Activated T-cell treated with anti-CD3 and anti-CD28 coated beads, Interleukin-2, amount 50 U/mL, for 1 hour (primary cell): ENCODE data around the gene GLB1L3.
A peak's percentile ranks its signal among the peaks of the same experiment; 100 is the strongest.
"Not testable (repeated sequence)": the region's sequence is repeated elsewhere in the genome, so short reads cannot be mapped to it uniquely, and the experiment has no call there.

Experiments
- DNase-seq: peaks from one replicate; pipeline ENCODE4 v3.0.0-alpha.2; 2020

GLB1L3 gene

DNA sequence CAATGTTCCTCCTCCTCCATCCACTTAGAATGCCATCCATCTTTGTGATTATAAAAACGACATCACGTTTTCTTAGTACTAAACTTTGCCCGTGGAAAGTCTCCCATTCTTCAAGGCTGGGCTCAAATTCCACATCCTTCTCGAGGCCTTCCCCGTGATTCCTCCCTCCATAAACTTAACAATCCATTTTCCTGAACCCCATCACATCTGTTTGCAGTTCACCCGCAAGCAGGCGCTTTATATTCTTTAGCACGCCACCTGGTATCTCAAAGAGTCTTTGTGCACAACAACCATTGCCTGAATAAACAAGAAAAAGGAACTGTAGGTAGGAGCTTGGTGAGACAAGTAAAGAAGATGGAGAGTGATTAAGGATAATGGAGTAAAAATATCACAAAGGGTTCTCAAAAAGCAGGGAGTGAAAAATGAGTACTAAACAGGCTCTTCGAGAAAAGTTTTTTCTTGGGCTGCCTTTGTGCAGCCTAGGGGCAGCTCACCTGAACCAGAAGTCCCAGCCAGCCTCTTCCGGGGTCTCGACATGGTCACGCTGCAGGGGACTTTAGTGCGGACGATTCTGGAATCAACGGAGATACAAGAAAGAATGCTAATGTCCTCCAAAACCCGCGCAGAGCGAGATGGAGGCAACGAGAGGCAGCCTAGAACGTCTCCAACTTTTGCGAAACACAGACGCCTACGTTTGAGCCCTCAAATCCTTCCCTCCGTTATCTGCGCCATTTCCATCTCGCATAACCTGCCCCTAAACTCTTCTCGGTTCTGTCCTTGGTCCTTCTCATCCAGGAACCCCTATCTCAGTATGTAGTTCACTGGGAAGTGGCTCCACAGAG lies 23.6 kb upstream of the GLB1L3 start:
- peak; percentile 43 for DNase-seq

- DNase-seq, result peak; percentile 94
Measured at GRCh38 chr11:134253188-134253993, 22.8 kb upstream of the GLB1L3 start, which contains the start of the genes ACAD8 and THYN1. Gene ACAD8 (plus strand): TSS chr11:134253568. CDS start chr11:134253601, 33 bp downstream. Gene THYN1 (minus strand): TSS chr11:134253352. CDS start chr11:134252882, 470 bp downstream.

DNA sequence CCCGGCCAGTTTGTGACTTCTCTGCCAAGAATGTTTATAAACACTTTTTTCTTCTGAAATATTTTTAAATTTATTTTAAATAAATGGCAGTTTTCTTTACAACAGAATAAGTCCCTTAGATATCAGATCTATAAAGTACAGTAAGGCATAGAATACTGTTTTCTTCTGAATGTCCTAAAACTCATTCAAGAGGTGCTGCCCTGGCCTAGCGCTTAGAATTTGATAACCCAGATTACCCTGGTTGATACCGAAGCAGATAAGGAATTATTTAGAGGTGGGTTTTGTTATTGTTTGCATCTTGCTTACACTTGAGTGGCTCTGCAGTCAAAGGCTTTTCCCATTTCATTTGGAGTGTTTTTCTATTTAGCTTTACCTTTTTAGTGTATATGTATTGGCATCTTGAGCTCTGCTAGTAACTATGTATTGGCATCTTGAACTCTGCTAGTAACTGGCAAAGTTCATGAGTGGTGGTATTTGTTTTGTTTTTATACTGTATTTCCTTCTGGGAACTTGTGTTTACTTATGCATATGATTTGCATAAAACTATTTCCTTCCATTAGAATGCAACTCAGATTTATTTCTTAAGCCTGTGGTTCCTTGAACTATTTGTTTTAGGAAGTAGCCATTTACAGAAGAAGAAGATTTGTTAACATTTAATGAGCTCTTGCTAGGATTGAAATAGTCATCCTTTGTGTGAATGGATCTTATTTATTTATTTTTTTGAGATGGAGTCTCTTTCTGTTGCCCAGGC lies 21.6 kb upstream of the GLB1L3 start:
- no peak for DNase-seq

DNA sequence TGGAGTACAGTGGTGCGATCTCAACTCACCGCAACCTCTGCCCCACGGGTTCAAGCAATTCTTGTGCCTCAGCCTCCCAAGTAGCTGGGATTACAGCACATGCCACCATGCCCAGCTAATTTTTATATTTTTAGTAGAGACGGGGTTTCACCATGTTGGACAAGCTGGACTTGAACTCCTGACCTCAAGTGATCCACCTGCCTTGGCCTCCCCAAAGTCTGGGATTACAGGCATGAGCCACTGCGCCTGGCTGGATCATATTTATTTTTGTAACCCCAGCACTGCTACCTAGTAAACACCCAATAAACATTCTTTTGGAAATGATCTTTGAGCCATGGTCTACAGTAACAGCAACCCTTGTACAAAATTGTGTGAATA lies 21.0 kb upstream of the GLB1L3 start:
- not testable (repeated sequence) for DNase-seq

GRCh38 chr11:134257101-134257500 lies 19.1 kb upstream of the GLB1L3 start:
- no peak for DNase-seq

GRCh38 chr11:134258577-134258976 lies 17.6 kb upstream of the GLB1L3 start:
- DNase-seq, result no peak

DNA sequence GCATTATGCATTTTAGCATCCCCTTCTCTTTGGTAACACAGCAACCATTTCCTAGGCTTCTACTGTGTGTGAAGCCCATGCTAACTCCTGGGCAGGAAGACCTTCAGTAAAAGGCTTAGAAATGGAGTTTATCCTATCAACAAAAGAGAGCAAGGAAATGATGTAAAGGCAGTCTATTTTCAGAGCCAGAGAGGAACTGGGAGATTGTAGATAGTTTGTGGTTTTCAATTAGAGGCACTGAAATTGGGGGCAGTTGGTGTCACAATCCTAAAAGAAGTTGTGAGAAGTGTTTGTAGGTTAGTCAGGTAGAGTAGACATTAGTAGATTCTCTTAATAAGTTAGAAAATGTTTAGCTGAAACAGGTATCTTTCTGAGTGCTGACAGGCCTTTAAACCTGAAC lies 15.7 kb upstream of the GLB1L3 start:
- DNase-seq, result no peak

DNA sequence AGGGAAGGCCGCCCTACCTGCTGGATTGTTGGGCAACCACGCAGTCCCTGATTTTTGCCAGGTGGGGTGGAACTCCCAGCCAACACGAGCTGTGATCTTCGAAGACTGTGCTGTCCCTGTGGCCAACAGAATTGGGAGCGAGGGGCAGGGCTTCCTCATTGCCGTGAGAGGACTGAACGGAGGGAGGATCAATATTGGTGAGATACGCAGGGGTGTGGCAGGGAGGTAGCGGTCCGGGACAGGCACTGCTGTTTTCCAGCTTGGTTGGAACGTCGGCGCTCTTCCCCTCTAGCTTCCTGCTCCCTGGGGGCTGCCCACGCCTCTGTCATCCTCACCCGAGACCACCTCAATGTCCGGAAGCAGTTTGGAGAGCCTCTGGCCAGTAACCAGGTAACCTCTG lies 15.2 kb upstream of the GLB1L3 start:
- no peak for DNase-seq

DNA sequence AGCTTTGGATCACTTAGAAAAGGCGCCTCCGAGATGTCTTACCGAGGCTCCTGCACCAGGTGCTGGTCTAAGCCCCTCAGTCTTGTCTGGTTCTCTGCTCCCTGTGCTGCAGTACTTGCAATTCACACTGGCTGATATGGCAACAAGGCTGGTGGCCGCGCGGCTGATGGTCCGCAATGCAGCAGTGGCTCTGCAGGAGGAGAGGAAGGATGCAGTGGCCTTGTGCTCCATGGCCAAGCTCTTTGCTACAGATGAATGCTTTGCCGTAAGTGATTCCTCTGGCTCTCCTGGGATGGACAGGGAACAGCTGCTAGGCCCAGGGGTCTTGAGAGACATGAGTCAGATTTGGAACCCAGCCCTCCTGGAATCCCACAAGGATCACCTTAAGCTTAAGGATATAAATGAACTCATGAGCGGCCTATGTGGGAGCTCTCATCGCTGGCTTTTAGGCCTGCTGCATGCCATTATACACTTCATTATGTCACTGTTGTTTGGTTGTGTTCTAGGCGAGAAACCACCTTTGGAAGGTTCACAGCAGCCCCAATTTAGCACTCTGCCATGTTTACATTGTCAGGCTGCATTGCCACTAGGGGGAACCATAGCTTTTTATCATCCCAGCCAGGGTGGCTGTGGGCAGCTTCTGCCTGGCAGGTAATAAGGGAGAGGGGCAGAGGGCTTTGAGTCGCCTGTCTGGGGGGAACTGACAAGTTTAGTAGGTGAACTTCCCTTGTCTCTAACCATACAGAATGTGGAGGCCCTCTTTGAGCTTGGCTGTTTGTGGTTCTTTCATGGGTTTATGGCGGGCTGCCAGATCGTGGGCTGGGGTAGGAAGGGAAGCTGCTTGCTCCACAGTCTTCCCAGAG lies 14.3 kb upstream of the GLB1L3 start:
- peak; percentile 33 for DNase-seq

GRCh38 chr11:134264966-134265764 lies 11.0 kb upstream of the GLB1L3 start:
- no peak for DNase-seq

DNA sequence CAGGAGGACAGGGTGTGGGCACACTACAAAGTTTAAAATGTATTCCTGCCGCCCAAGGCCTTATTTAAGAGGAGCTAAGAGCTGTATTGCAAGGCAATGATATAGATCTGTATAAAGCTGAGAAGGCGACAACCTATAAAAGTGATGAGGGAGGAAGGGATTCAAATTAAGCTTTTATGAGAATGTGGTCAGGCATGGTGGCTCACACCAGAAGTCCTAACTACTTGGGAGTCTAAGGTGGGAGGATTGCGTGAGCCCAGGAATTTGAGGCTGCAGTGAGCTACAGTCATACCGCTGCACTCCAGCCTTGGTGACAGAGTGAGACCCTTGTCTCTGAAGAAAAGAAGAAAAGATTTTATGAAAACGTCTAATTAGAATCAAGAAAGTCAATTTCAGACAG lies 9.7 kb upstream of the GLB1L3 start:
- DNase-seq, result no peak

- DNase-seq, result no peak
Measured at GRCh38 chr11:134266841-134267251, 9.3 kb upstream of the GLB1L3 start.

- no peak for DNase-seq
Measured at GRCh38 chr11:134267461-134267860, 8.7 kb upstream of the GLB1L3 start.

DNA sequence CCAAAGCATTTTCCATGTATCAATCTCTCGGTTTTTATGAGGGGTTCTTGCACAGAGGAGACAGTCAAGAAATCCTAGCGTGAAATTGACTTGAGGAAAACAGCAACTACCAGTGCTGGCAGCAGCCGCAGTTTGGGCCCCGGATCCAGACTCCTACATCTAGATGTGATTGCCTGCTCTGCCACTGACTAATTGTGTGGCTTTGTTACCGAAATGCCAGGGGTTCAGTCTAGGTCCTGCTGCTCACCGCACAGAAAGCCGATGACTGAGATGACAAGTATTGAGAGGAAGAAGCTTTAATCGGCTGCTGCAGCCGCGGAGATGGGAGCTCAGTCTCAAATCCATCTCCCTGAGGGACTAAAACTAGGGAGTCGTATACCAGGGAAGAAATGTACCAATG lies 8.2 kb upstream of the GLB1L3 start:
- no peak for DNase-seq

DNA sequence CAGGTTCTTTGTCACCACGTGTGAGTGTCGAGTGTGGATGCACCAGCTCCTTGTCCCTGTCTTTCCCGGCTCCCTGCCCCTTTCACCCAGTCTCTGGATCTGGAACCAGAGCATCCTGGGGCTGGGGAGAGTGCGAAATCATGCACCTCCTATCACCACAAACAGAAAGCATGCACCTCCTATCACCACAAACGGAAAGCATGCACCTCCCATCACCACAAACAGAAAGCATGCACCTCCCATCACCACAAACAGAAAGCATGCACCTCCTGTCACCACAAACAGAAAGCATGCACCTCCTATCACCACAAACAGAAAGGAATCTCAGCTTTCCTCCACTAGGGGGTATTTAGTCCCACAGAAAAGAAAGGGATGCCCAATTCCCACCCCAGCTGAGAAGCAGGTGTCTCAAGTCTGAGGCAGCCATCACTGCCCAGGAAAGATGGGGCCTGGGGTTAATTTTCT lies 5.9 kb upstream of the GLB1L3 start:
- DNase-seq, result no peak

DNA sequence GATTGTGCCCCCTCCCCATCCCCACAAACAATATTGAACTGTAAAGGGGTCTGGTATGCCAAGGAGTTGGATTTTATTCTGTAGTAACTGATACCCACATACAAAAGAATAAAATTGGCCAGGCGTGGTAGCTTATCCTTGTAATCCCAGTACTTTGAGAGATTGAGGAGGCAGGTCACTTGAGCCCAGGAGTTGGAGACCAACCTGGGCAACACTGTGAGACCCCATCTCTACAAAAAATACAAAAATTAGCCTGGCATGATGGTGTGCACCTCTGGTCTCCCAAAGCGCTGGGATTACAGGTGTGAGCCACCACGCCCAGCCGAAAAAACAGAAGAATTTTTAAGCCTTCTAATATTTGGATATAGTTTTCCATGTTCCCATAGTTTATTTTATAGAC lies 4.2 kb upstream of the GLB1L3 start:
- DNase-seq, result no peak

GRCh38 chr11:134272381-134273316 lies 3.5 kb upstream of the GLB1L3 start:
- DNase-seq, result no peak

- no peak for DNase-seq
Measured at GRCh38 chr11:134273317-134273712, 2.9 kb upstream of the GLB1L3 start.

DNA sequence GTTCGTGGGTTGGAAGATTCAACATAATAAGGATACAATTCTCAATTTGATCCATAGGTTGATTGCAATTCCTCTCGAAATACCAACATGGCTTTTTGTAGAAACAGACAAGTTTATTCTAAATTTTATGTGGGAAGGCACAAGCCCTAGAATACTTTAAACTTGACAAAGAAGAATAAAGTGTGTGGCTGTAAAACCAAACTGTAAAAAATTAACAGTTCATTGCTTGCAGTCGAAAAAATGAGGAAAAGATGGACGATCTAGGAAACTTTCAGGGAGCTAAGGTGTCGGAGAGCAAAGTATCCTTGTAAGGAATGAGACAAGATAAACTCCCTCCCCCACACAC lies 1.0 kb upstream of the GLB1L3 start:
- DNase-seq, result no peak
